Activated T-cell treated with anti-CD3 and anti-CD28 coated beads for 4 hours (primary cell): Measurements from ENCODE around the gene CHI3L1.

Source experiments
- DNase-seq: peaks from one replicate; pipeline ENCODE4 v3.0.0-alpha.2; 2020

The CHI3L1 gene

GRCh38 chr1:203149188-203149840 is 37.2 kb downstream of the CHI3L1 start:
- DNase-seq, result no peak

GRCh38 chr1:203148579-203148978 is 37.9 kb downstream of the CHI3L1 start:
- no peak for DNase-seq

DNA sequence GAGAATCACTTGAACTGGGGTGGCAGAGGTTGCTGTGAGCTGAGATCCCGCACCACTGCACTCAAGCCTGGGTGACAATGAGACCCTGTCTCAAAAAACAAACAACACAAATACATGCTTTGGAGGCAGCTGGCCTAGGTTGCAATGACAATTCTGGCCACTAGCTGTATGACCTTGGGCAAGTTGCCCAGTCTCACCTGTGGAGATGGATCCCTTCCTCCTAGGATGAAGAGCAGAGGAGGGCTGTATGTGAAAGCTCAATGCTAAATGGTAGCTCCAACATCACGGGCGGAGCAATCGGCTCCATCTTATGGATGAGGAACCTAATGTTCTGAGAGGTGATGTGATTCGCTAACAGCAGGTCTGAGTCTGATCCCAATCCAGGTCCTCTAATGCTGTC is 38.4 kb downstream of the CHI3L1 start:
- no peak for DNase-seq

DNA sequence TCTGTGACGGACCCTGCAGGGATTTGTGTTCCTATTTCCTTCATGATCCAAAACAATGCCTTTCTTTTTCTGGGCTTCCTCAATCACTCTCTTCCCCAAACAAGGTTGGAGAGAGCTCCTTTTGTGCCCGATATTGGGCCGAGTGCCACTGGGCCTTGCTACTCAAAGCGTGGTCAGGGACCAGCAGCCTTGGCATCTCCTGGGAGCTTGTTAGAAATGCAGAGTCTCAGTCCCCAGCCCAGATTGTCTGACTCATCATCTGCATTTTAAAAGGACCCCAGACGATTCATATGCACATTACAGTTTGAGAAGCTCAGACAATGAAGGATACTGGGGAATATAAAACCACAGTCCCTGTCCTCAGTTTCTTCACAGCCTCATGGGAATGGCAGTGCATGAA is 39.1 kb downstream of the CHI3L1 start:
- no peak for DNase-seq

- DNase-seq, result no peak
Observed at GRCh38 chr1:203146537-203146936, 40.0 kb downstream of the CHI3L1 start.

GRCh38 chr1:203146042-203146369 is 40.5 kb downstream of the CHI3L1 start:
- no peak for DNase-seq

- DNase-seq, result no peak
Observed at GRCh38 chr1:203145321-203146041, 41.0 kb downstream of the CHI3L1 start.

GRCh38 chr1:203144661-203145060 is 41.8 kb downstream of the CHI3L1 start:
- DNase-seq, result no peak

GRCh38 chr1:203143641-203144040 is 42.9 kb downstream of the CHI3L1 start:
- DNase-seq, result no peak

GRCh38 chr1:203142684-203143408 is 43.7 kb downstream of the CHI3L1 start:
- DNase-seq, result no peak

GRCh38 chr1:203142124-203142523 is 44.4 kb downstream of the CHI3L1 start:
- DNase-seq, result no peak

GRCh38 chr1:203140743-203141520 is 45.6 kb downstream of the CHI3L1 start:
- no peak for DNase-seq

GRCh38 chr1:203139976-203140475 is 46.5 kb downstream of the CHI3L1 start:
- DNase-seq, result no peak

GRCh38 chr1:203138066-203138465 is 48.4 kb downstream of the CHI3L1 start:
- DNase-seq, result no peak

- DNase-seq, result no peak
Observed at GRCh38 chr1:203137324-203137723, 49.2 kb downstream of the CHI3L1 start.

GRCh38 chr1:203136409-203137042 is 50.0 kb downstream of the CHI3L1 start:
- DNase-seq, result no peak

DNA sequence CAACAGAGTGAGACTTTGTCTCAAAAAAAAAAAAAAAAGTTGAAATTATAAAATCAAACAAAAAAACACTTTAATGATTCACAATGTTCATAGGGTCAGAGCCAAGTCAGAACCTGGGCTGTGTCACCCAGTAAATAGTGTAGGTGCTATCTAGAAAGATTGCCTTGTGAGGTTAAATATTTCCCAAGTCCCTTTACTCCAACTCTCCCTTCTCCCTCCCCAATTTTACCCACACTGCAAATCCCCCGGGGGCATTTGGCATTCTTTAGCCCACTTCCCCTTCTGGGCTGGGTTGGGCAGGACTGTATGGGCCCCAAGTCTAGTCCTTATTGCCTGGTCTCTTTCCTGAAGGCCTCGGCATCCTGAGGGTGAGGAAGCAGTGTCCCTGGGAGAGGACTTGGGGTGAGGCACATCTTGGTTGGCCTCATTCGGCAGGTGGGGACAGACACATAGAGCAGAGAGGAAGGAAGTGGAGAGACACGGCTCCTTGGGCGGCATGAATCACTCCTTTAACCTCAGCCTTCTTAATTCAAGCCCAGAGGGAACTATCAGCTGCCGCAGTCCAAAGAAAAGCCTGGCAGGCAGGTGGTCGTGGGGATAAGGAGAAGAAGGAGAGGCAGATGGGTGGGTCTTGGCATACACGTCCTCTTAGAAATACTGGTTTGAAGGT is 50.7 kb downstream of the CHI3L1 start:
- DNase-seq, result no peak

DNA sequence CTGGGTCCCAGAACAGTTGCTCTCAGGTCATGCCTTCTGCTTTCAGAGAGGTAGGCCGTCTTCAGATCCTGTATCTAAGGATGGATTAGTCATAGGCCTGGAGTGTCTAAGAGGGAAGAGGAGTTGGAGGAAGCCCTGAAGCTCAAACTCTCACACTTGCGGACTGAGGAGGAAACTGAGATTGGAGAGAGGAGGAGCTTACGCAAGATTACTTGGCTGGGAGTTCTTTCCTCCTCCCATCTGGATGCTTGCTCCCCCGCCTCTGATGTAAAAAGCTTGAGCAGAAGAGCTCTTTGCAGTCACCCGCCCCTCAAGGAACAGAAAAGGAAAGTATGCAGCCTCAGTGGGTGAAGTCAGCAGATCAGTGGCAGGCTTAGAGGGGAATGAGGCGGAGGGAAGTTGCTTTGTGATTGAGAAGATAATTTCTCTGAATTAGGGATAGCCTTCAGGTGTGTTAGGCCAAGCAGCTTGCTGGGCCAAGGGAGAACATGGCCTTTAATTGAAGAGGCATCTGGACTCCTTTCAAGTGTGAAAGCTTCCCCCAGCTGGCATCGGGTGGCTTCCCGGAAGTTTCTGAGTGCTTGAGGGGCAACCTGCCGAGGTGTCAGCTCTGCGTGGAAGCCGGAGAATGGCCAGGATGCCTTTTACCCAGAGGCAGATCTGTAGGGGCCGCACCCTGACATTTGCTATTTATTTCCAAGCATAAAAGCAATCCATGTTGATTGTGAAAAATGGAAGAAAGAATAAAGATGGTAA is 52.4 kb downstream of the CHI3L1 start:
- DNase-seq, result no peak

- no peak for DNase-seq
Observed at GRCh38 chr1:203131548-203132200, 54.8 kb downstream of the CHI3L1 start.

DNA sequence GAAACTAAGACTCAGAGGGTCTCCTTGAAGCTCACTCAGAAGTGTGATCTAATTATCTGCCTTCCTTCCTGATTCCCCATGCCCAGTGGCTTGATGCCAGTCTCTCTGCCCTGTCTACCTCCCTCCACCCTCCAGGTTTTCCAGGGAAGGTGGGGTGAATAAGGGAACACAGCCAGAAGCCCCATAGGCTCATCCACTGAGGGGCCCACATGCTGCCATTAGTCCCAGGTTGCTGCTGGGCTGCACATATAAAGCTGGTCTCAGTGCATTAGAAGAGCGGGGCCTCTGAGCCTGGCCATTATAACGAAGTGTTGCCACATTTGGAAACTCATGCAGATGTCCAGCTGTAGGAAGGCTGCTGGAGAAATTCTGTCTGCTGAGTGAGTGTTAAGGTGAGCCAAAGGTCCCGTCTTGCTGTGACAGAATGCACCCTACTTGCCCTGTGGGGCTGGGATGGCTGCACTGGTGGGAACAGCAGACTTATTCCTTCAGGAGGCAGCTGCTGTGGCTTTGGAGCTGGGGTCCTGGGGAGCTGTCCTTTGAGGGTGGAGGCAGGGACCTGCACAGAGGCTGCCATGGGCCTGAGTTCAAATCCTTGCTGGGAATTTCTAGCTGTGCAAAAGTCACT is 56.0 kb downstream of the CHI3L1 start:
- DNase-seq, result no peak
